ENCODE data around the gene SHMT1.

DNA sequence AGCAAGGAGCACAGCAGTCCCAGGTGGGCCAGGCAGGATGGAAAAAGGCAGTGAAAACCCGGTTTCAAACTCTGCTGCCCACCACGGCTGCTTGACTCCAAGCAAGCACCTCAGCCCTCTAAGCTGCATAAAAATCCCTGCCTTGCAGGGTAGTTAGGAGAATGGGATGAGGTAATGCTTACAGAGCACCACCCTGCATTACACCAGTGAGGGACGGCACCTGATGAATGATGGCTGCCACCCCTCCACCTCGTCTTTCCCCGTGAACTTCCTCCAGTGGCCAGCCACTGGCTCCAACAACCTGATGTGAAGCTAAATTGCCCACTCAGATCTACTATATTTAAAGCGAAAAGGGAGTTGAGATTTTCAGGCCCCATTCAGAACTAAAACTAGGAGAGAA is 81.6 kb downstream of the SHMT1 start:
- no peak for TF ChIP-seq CTCF (IDR thresholded peaks at IDR 0.05)
- no peak for TF ChIP-seq POLR2A (IDR thresholded peaks at IDR 0.05)

Data from Peyer's patch (tissue), 4 donors.